GM12875 (cell line): Measurements from ENCODE around the gene SLC11A1.

Experiments used
- H3K4me3 ChIP-seq: one replicate; pipeline ENCODE4 v1.5.1; 2011; ENCODE audit warnings: low read depth, low read length, control low read depth
- TF ChIP-seq, protein P1 (sequence below): IDR thresholded peaks from 2 replicates; pipeline ENCODE4 v1.5.1; 2011; ENCODE audit warnings: low read depth, mild to moderate bottlenecking, control low read depth, inconsistent platforms, low read length, moderate library complexity, borderline replicate concordance; ENCODE audit not compliant: insufficient read depth

The SLC11A1 gene

DNA sequence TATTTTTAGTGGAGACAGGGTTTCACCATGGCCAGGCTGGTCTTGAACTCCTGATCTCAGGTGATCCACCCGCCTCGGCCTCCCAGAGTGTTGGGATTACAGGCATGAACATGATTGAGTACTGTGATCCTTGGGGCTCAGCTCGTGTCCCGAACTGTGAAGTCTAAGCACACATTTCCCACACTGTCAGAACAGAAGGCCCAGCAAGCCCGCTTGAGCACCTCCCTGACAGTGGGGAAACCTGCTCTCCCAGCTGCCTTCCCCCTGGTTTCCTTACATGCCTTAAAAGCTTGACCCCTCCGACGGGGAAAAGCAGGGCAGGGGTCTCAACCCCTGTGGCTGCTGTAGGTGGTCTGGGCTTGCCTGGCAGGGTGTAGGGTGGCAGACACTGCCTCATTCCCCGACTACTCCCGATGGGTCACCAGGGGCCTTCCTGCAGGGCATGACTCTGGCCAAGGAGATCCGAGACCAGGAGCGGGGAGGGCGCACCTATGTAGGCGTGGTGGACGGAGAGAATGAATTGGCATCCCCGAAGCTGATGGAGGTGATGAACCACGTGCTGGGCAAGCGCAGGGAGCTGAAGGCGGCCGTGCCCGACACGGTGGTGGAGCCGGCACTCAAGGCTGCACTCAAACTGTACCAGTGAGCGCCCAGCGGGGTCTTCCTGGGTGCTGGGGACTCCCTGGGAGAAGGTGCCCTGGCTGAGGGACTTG is 46.9 kb downstream of the SLC11A1 start:
- TF ChIP-seq, protein P1, sequence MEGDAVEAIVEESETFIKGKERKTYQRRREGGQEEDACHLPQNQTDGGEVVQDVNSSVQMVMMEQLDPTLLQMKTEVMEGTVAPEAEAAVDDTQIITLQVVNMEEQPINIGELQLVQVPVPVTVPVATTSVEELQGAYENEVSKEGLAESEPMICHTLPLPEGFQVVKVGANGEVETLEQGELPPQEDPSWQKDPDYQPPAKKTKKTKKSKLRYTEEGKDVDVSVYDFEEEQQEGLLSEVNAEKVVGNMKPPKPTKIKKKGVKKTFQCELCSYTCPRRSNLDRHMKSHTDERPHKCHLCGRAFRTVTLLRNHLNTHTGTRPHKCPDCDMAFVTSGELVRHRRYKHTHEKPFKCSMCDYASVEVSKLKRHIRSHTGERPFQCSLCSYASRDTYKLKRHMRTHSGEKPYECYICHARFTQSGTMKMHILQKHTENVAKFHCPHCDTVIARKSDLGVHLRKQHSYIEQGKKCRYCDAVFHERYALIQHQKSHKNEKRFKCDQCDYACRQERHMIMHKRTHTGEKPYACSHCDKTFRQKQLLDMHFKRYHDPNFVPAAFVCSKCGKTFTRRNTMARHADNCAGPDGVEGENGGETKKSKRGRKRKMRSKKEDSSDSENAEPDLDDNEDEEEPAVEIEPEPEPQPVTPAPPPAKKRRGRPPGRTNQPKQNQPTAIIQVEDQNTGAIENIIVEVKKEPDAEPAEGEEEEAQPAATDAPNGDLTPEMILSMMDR: no peak
- no peak overlapping the region for H3K4me3 ChIP-seq

DNA sequence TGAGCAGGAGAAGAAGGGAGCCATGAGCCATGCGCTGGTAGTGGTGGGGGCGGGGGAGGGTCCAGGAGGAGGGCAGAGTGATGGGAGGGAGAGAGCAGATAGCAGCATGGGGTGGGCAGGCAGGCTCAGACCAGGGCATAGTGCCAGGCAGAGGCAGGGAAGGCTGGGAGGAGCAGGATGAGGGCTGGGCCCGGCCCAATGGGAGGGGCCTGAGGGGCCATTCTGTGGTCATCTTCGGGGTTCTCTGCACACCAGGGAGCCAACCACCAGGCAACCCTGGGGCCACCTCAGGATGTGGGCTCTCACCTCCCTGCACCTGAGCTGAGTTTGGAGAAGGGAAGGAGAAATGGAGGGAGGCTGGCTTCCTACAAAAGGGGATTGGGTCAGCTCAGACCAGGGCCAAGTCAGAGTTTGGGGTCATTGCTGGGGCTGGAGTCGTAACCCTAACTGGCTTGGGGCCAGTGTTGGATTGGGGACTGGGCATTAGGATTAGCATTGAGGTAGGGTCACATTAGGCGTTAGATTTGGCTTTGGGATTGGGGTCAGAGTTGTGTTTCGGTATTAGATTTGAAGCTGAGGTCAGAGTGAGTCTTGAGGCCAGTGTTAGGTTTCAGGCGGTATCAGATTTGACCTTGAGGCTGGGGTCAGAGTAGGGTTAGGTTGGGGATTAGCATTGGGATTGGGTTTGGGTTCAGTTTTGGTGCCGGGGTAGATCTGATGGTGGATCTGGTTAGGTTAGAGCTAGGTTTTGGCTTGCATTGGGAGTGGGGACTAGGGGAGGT is 48.0 kb downstream of the SLC11A1 start:
- H3K4me3 ChIP-seq: no peak overlapping the region
- TF ChIP-seq, protein P1: no peak

DNA sequence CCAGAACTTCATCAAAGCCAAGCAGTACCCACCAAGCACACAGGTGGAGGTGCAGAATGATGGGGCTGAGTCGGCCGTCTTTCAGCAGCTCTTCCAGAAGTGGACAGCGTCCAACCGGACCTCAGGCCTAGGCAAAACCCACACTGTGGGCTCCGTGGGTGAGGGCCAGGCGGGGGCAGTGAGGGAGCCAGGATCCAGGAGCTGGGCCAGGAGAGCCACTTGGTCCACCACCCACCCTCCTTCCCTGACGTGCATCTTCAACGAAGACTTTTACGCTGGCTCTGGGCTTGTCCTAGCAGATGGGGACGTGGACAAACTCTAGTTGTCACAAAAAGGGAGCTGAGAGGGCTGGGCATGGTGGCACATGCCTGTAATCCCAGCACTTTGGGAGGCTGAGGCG is 48.6 kb downstream of the SLC11A1 start:
- no peak overlapping the region for H3K4me3 ChIP-seq
- TF ChIP-seq, protein P1: no peak

- TF ChIP-seq, protein P1: no peak
- no peak overlapping the region for H3K4me3 ChIP-seq
These were observed 49.8 kb downstream of the SLC11A1 start for GRCh38 chr2:218431878-218432277.

DNA sequence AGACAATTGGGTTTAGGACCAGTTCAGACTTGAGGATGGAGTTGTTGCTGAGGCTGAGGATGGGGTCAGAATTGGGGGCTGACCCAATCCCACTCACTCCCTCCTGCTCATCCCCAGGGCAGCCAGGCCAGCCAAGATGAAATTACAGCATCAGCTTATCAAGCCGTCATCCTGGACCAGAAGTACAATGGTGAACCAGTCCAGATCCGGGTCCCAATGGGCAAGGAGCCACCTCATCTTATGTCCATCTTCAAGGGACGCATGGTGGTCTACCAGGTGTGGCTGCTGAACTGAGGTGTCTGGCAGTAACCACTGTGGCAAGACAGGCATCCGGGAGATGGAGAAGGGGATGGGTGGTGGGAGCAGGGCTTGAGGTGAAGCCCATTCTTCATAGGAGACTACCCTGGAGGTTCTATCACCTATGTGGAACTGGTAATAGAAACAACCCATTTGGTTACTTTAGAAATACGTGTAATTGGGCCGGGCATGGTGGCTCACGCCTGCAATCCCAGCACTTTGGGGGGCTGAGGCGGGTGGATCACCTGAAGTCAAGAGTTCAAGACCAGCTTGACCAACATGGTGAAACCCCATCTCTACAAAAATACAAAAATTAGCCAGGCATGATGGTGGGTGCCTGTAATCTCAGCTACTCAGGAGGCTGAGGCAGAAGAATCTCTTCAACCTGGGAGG is 50.7 kb downstream of the SLC11A1 start:
- no peak overlapping the region for H3K4me3 ChIP-seq
- TF ChIP-seq, protein P1: no peak

- no peak overlapping the region for H3K4me3 ChIP-seq
- TF ChIP-seq, protein P1: no peak
These were observed 52.4 kb downstream of the SLC11A1 start for GRCh38 chr2:218434456-218434855.
